Mesenchymal stem cell (in vitro differentiated cells and primary cell): Measurements from ENCODE around the gene CELF2.

Experiments
- DNase-seq: peaks from one replicate; pipeline ENCODE4 v3.0.0-alpha.2; 2013
- H2AFZ ChIP-seq: one replicate; pipeline ENCODE4 v1.6.1; 2013; ENCODE audit warnings: low read depth, mild to moderate bottlenecking, control low read depth, inconsistent platforms, low read length, moderate library complexity
- H2AK5ac ChIP-seq: 2 replicates; pipeline ENCODE4 v1.6.1; 2013; ENCODE audit warnings: low read length, moderate library complexity, mild to moderate bottlenecking, inconsistent platforms; ENCODE audit not compliant: severe bottlenecking
- H2BK120ac ChIP-seq: one replicate; pipeline ENCODE4 v1.6.1; 2013; ENCODE audit warnings: low read depth, mild to moderate bottlenecking, inconsistent platforms, low read length, moderate library complexity
- H2BK12ac ChIP-seq, 2 experiments: one replicate each; pipeline ENCODE4 v1.6.1; 2013; ENCODE audit warnings: inconsistent platforms in 2 of 2, low read length in 2 of 2, mild to moderate bottlenecking in 2 of 2, moderate library complexity in 2 of 2, control low read depth in 1 of 2
- H2BK15ac ChIP-seq: one replicate; pipeline ENCODE4 v1.6.1; 2013; ENCODE audit warnings: mild to moderate bottlenecking, low read depth, inconsistent platforms; ENCODE audit not compliant: poor library complexity, severe bottlenecking
- H2BK5ac ChIP-seq: 2 replicates; pipeline ENCODE4 v1.6.1; 2013; ENCODE audit warnings: low read depth, mild to moderate bottlenecking, low read length, control low read depth, inconsistent platforms; ENCODE audit not compliant: poor library complexity, severe bottlenecking
- H3K14ac ChIP-seq, 2 experiments: one replicate each; pipeline ENCODE4 v1.6.1; 2013; ENCODE audit warnings: inconsistent platforms in 2 of 2, low read length in 2 of 2, control low read depth in 1 of 2, mild to moderate bottlenecking in 1 of 2, moderate library complexity in 1 of 2
- H3K18ac ChIP-seq, 2 experiments: one replicate each; pipeline ENCODE4 v1.6.1; 2013; ENCODE audit warnings: inconsistent platforms in 2 of 2, low read length in 2 of 2, control low read depth in 1 of 2, low read depth in 1 of 2, mild to moderate bottlenecking in 1 of 2
- H3K23ac ChIP-seq, 2 experiments: one replicate each; pipeline ENCODE4 v1.6.1; 2013; ENCODE audit warnings: inconsistent platforms in 2 of 2, low read length in 2 of 2, mild to moderate bottlenecking in 2 of 2, moderate library complexity in 2 of 2, control low read depth in 1 of 2
- H3K27ac ChIP-seq: 2 replicates; pipeline ENCODE4 v1.5.1; 2013; ENCODE audit warnings: mild to moderate bottlenecking, moderate library complexity, low read length, control low read depth, inconsistent platforms; ENCODE audit not compliant: poor library complexity, severe bottlenecking
- H3K27me3 ChIP-seq, 2 experiments: 2 replicates each; pipeline versions ENCODE4 v1.6.1 to v1.7.0; 2013; ENCODE audit warnings: low read length in 2 of 2, mild to moderate bottlenecking in 2 of 2, moderate library complexity in 2 of 2, control low read depth in 1 of 2, inconsistent platforms in 1 of 2; ENCODE audit not compliant: control insufficient read depth in 1 of 2, insufficient read depth in 1 of 2
- H3K36me3 ChIP-seq, 2 experiments: 2 replicates each; pipeline versions ENCODE4 v1.6.1 to v1.7.0; 2013; ENCODE audit warnings: low read length in 2 of 2, control low read depth in 1 of 2, inconsistent platforms in 1 of 2, low read depth in 1 of 2, mild to moderate bottlenecking in 1 of 2; ENCODE audit not compliant: insufficient read depth in 2 of 2, control insufficient read depth in 1 of 2
- H3K4ac ChIP-seq, 2 experiments: one replicate each; pipeline ENCODE4 v1.6.1; 2013; ENCODE audit warnings: inconsistent platforms in 2 of 2, low read length in 2 of 2, mild to moderate bottlenecking in 2 of 2, moderate library complexity in 2 of 2, control low read depth in 1 of 2, low read depth in 1 of 2
- H3K4me1 ChIP-seq: 2 replicates; pipeline ENCODE4 v1.6.1; 2013; ENCODE audit warnings: low read depth, low read length, control low read depth; ENCODE audit not compliant: control insufficient read depth, insufficient read depth
- H3K4me2 ChIP-seq: 2 replicates; pipeline ENCODE4 v1.6.1; 2013; ENCODE audit warnings: low read length, mild to moderate bottlenecking, inconsistent platforms; ENCODE audit not compliant: poor library complexity, severe bottlenecking
- H3K4me3 ChIP-seq, 2 experiments: 2 replicates each; pipeline versions ENCODE4 v1.5.1 to v1.7.0; 2013; ENCODE audit warnings: low read length in 2 of 2, mild to moderate bottlenecking in 2 of 2, control low read depth in 1 of 2, low read depth in 1 of 2; ENCODE audit not compliant: insufficient read depth in 1 of 2
- H3K79me1 ChIP-seq: replicated peaks from 2 replicates; pipeline ENCODE4 v1.6.1; 2013; ENCODE audit warnings: mild to moderate bottlenecking, control low read depth, low read length, inconsistent platforms; ENCODE audit not compliant: poor library complexity, severe bottlenecking
- H3K9ac ChIP-seq: 2 replicates; pipeline ENCODE4 v1.7.0; 2013; ENCODE audit warnings: mild to moderate bottlenecking, low read length, moderate library complexity
- H3K9me3 ChIP-seq: 2 replicates; pipeline ENCODE4 v1.7.0; 2013; ENCODE audit warnings: mild to moderate bottlenecking, low read length; ENCODE audit not compliant: control insufficient read depth
- H4K8ac ChIP-seq: one replicate; pipeline ENCODE4 v1.6.1; 2013; ENCODE audit warnings: inconsistent platforms, mild to moderate bottlenecking, low read length, moderate library complexity
- H4K91ac ChIP-seq: one replicate; pipeline ENCODE4 v1.6.1; 2013; ENCODE audit warnings: mild to moderate bottlenecking, low read length, inconsistent platforms
- WGBS: methylation state at CpG from one replicate; pipeline ENCODE4 v1.1.7; 2013; ENCODE audit warnings: mixed read lengths; 5-methylcytosine and 5-hydroxymethylcytosine counted together

Gene CELF2

GRCh38 chr10:11045995-11046775 is 28.5 kb downstream of the CELF2 start:
- DNase-seq = no peak
- Histone ChIP-seq H3K9ac (peak overlapping the region; percentile 84), H3K79me1 (peaks cover 37% of the 10 kb centered on the region), H3K14ac (no peak overlapping the region), H2BK120ac (no peak overlapping the region), H3K23ac (no peak overlapping the region), H3K4me2 (no peak overlapping the region), H3K27ac (no peak overlapping the region), H3K4me1 (peaks cover 9% of the 10 kb centered on the region), H4K8ac (no peak overlapping the region), H3K18ac (no peak overlapping the region), H3K27me3 (no peaks in the 10 kb centered on the region), H2AK5ac (no peak overlapping the region), H4K91ac (no peak overlapping the region), H2AFZ (no peak overlapping the region), H2BK12ac (no peak overlapping the region), H3K9me3 (no peaks in the 10 kb centered on the region), H2BK15ac (no peak overlapping the region), H3K4me3 (peak overlapping the region in 1 of 2 experiments; percentile 68), H2BK5ac (no peak overlapping the region), H3K4ac (no peak overlapping the region), H3K36me3 (peaks cover 0 to 9% of the 10 kb centered on the region in 2 experiments)
- 93% methylated on average over 22 of the region's 23 CpGs for WGBS

DNA sequence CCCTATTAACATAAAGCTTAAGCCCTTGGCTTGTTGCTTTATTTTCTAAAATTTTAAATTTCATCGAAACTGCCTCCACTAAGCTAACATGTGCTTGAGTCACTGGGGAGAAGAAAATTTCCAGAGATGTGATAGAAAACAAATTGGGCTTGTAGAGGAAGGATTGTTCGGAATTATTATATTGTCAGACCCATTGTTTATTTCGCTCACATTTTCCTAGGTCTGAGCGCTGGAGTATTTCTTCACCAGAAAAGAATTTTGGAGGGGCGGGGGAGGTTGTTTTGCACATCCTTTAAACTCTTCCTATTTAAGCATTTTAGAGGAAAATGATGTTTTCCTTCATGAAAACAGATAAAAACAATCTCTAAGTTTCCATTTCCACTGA is 29.1 kb downstream of the CELF2 start:
- Histone ChIP-seq H2AK5ac (no peak overlapping the region), H3K4ac (no peak overlapping the region), H3K14ac (no peak overlapping the region), H3K9me3 (no peaks in the 10 kb centered on the region), H3K4me3 (peak overlapping the region in 1 of 2 experiments; percentile 68), H2BK12ac (no peak overlapping the region), H3K27ac (no peak overlapping the region), H3K27me3 (no peaks in the 10 kb centered on the region), H3K9ac (peak overlapping the region; percentile 84), H3K4me2 (no peak overlapping the region), H3K23ac (no peak overlapping the region), H2BK5ac (no peak overlapping the region), H3K79me1 (peaks cover 36% of the 10 kb centered on the region), H4K91ac (no peak overlapping the region), H3K18ac (no peak overlapping the region), H2BK120ac (no peak overlapping the region), H2BK15ac (no peak overlapping the region), H3K4me1 (peaks cover 9% of the 10 kb centered on the region), H4K8ac (no peak overlapping the region), H3K36me3 (peaks cover 0 to 9% of the 10 kb centered on the region in 2 experiments), H2AFZ (no peak overlapping the region)
- 80% methylated on average over 4 of the region's 5 CpGs for WGBS
- DNase-seq = no peak

GRCh38 chr10:11048707-11049278 is 31.1 kb downstream of the CELF2 start:
- 90% methylated on average over 1 of the region's 1 CpG for WGBS
- Histone ChIP-seq H2BK120ac (no peak overlapping the region), H3K4me3 (no peak overlapping the region), H3K27ac (no peak overlapping the region), H3K18ac (no peak overlapping the region), H2BK12ac (no peak overlapping the region), H3K23ac (no peak overlapping the region), H2AK5ac (no peak overlapping the region), H3K27me3 (no peaks in the 10 kb centered on the region), H4K8ac (no peak overlapping the region), H3K9me3 (no peaks in the 10 kb centered on the region), H3K4me2 (no peak overlapping the region), H3K14ac (no peak overlapping the region), H3K36me3 (peaks cover 0 to 4% of the 10 kb centered on the region in 2 experiments), H2AFZ (no peak overlapping the region), H3K79me1 (peaks cover 28% of the 10 kb centered on the region), H3K4me1 (peaks cover 11% of the 10 kb centered on the region), H4K91ac (no peak overlapping the region), H2BK15ac (no peak overlapping the region), H2BK5ac (no peak overlapping the region), H3K9ac (no peak overlapping the region), H3K4ac (no peak overlapping the region)
- no peak for DNase-seq

DNA sequence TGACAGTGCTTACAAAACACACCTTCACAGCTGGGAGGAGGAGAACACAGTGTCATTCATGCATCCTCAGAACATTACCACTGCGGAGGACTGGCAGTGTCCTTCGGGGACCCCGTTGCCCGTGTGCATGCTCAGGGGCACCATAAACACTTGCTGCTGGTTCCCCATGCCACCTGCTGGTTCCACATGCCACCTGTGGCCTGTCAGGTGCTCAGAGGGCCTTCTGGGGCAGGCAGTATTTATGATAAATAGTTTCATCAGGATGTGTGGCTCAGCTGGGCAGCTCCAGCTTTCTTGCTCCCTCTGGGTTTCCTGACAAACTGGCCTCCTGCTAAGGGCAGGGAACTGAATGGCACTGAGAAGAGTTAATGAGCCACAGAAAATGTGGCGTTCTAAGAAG is 32.1 kb downstream of the CELF2 start:
- Histone ChIP-seq H3K14ac (peak overlapping the region in 1 of 2 experiments; percentile 71), H3K9ac (no peak overlapping the region), H3K27ac (no peak overlapping the region), H3K18ac (no peak overlapping the region), H2AFZ (no peak overlapping the region), H3K4me1 (peaks cover 11% of the 10 kb centered on the region), H2BK12ac (no peak overlapping the region), H2BK120ac (no peak overlapping the region), H3K36me3 (peaks cover 0 to 3% of the 10 kb centered on the region in 2 experiments), H3K4ac (no peak overlapping the region), H4K8ac (no peak overlapping the region), H2BK15ac (no peak overlapping the region), H3K4me2 (no peak overlapping the region), H3K9me3 (no peaks in the 10 kb centered on the region), H4K91ac (no peak overlapping the region), H2BK5ac (no peak overlapping the region), H3K23ac (no peak overlapping the region), H3K79me1 (peaks cover 26% of the 10 kb centered on the region), H3K4me3 (no peak overlapping the region), H2AK5ac (no peak overlapping the region), H3K27me3 (no peaks in the 10 kb centered on the region)
- WGBS = 85% methylated on average over 5 of the region's 5 CpGs
- no peak for DNase-seq
